Endometrial microvascular endothelial cells (primary cell): Measurements from ENCODE around the gene C21orf58. TPM values are rescaled to one million over a fixed set of nuclear protein-coding genes. Genes with fewer than 3 reads are reported as not detected.

Experiments used
- in situ Hi-C: cut with HindIII; loops from 2 replicates; pipeline ENCODE4 v1.10.0; 2017; ENCODE audit warnings: low sequenced_read_pairs, low pct_unique_long_range_greater_than_20kb; ENCODE audit errors: inconsistent ontology term
- total RNA-seq: library from RNA; depleted of rRNA; stranded (reverse); fragments of >200 nt; gene quantifications from one replicate; pipeline ENCODE4 v1.2.3, GENCODE V29; 2015; ENCODE audit errors: inconsistent ontology term

The C21orf58 gene
- total RNA-seq, 1 donor from 2014 or later, result 6.7 TPM

DNA sequence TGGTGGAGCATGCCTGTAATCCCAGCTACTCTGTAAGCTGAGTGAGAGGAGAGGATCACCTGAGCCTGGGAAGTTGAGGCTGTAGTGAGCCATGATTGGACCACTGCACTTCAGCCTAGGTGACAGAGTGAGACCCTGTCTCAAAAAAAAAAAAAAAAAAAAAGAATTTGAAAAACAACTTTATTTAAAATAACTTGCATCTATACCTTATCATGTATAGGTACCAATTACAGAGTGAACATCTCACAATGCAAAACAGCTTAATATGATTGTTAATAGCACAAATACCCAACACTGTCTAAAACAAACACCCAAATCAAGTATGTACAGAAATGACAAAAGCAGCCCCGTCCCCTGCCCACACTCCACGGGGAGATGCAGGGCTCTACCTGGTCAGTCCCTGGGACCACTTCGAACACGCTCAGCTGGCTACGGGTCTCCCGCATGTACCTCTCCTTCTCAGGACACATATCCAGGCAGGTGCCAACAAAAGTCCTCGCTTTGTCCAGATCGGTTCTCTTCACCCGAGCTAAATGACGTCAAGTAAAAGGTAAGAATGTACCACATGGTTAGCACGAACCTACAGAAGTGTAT is 48.8 kb downstream of the C21orf58 start:
- in situ Hi-C loops, result no loop called here

DNA sequence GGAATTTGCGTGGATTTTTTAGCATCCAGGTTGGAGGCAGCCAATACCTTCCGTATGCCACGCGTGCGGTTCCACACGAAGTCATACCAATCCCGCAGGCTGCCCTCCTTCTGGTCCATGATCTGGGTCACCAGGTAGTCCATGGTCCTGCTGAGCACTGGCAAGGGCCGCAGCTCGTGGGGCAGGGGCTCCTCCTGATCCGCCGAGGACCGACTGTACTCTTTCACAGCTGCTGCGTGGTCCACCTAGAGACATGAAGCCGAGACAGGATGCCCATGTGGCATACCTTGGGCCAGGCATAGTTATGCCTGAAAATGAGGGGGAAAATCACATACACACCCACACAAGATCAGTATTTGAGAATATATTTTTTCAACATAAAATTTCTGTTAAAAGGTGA is 50.3 kb downstream of the C21orf58 start:
- in situ Hi-C loops, result no loop called here

DNA sequence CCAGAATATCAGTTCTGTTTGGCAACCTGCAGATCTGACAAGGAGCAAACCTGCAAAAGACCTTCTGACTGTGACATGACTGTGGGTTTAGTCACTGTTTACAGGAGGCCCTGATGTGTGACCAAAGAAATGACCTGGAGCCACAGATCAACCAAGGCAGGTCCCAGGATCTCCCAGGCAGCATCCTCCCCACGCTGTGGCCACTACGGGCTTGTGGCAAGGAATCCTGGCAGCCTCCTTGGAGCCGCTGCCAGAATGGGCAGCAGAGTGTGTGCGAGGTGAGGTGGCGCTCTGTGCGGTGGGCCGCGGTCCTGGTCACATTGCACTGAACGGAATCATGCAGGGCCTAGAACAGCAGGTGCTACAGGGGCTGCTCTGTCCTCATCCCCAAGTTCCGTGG is 54.2 kb downstream of the C21orf58 start:
- in situ Hi-C loops, result no loop called here

DNA sequence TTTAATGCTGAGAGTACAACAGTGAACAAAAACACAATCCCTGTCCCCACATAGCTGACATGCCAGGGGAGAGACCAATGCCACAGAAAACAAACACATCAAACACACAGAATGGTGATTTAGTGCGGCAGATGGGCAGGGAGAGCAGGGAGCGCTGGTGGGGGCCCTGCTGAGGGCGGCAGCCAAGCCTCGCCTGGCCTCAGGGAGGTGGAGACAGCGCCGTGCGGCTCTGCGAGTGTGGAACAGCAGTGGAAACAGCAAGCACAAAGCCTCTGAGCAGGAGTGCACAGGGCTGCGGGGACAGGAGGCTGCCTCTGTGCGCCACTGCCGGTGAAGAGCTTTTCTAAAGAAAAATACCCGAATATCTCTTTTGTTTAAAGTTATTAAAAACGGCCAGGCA is 55.3 kb downstream of the C21orf58 start:
- in situ Hi-C loops, result no loop called here

DNA sequence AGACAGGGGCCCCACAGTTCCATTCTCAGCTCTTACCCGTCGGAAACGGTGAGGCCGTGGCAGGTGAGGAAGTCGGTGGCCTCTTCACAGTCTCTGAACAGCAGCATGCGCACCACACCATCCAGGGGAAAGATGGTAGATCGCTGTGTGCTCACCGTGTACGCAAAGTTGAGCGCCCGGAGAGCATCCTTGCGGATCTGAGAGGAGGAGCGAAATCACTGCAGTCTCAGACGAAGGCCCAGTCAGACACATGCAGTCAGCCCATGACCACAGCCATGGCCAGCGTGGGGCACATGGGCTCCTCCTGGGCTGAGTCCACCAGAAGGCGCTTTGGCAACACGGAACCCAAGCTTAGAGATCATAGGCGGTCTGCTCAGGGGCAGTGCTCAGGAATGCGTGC is 56.7 kb downstream of the C21orf58 start:
- in situ Hi-C loops, result no loop called here

DNA sequence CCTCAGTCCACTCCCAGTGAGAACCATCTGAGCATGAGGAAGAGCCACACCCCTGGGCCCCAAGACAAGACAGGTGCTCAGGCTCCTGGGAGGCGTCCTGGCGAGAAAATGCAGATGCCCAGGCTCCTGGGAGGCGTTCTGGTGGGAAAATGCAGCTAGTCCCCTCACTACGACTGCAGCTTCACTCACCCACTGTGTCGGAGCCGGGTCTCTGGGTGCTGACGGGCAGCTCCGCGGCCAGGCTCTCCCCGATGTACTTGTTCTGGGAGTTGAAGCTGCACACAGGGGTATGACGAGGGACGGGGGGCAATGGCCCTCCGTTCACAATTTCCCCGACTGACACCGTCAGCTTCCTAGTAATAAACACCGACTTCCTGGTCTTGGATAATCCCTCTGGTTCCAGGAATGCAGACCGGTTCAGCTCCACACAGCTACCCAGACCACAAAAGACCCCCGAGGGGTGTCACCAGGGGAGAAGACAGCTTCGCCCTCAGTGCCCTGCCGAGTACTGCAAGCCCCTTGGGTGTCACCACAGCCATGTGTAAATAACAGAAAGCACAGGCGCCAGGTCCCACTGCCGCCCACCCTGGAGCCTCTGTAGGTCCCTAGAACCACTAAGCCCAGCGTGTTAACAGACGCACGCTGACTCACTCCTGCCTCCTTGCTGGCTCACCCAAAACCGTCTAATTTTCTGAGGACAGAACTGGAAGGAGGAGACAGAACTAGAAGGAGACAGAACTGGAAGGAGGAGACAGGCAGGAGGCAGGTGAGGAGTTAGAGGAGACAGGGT is 57.7 kb downstream of the C21orf58 start:
- in situ Hi-C loops, result no loop called here

DNA sequence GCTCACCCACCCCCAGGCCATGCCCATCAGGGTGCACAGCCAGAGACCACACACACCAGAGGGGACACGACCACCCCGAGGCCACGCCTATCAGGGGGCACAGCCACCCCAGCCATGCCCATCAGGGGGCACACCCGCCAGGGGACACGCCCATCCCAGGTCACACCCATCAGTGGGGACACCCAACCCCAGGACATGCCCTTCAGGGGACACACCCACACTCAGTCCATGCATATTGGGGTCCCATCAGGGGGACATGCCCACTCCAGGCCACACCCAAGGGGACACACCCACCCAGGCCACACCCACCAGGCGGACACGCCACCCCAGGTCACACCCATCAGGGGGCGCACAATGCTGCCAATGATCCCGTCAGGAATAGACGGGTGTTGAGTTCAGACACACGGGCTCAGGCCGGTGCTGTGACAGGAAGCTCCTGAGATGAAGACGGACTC is 59.0 kb downstream of the C21orf58 start:
- in situ Hi-C loops, result no loop called here

DNA sequence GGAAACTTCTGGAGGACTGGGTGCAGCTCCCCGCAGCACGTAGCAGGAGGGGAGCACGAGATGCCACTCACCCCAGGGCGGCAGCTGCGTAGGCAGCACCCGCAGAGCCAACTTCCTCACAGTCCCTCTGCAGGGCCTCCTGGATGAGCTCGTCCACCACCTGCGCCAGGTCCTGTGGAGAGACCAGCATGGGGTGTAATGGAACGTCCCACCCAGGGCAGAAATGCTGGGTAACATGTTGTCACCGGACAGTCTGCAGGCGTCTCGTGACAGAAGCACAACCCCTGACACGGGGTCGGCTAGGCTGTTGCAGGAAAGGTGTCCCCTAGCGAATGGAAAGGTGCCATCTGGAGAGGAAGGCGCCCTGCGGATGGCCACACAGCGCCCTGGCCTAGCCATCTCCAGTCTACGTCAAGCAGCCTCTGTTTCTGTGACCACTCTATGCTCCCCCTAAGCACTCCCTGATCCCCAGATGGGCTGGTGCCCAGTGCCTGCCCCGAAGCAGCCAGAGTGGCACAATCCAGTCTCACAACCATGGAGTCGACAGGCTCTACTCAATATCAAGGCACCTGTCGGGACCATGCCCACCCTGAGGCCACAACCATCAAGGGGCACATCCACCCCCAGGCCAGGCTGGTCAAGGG is 59.5 kb downstream of the C21orf58 start:
- in situ Hi-C loops, result no loop called here

DNA sequence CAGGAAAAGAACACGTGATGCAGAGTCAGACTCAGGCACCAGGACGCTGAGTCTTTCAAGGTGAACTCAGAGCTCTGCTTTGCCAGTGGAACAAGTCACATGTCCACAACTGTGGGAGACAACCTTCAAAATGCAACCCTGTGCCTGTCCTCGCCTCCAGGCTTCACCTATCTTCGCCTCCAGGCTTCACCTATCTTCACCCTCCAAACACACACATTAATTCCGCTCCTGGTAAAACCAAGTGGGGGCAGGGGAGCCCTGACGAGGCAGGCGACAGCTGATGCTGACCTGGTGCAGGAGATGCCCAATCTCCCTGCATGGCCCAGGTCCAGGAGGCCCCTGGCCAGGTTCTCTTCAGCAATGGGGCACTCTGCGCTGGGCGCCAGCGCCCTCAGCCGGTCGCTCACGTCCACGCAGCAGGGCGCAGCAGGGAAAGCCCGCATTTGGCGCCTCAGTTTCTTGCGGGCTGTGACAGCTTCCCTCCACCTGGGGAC is 67.1 kb downstream of the C21orf58 start:
- in situ Hi-C loops, result no loop called here

DNA sequence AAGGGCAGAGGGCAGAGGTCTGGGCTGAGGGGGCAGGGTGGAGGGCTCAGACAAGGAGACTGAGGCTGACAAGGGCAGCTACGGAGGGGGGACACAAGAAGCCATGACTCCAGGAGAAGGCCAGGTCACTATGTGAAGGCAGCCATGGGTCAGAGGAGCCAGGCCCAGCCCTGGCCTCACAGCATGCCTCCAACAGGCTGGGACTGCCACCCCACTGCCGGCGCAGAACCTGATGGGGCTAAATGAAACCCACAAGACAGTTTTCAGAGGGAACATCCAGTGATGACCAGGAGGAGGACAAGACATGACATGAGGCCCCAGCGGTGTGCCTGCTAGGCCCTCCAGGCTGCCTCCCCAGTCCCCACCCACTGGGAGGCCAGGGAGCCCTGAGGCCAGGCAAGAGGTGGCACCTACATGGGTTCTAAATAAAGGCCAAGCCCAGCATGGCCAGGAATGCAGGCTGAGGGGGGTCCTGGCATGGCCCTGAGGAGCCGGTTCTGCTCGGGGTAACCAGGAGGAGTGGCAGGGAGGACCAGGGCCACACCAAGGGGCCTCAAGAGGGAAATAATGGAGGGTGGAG is 67.8 kb downstream of the C21orf58 start:
- in situ Hi-C loops, result no loop called here

DNA sequence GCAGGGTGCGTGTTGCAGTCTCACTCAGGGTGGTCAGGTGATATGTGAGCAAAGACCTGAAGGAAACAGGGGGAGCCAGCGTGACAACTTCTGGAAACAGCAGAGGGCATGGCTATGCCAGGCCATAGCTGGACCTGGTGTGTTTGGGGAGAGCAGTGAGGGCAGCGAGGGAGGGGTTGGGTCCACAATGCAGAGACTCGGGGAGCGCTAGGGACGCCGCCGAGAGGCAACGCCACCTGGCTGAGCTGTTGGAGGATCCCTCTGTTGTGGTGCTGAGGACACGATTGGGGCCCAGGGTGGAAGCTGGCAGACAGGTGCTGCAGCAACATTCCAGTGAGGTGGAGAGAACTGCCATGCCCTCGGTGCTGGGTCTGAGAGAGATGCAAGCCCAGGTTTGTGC is 68.5 kb downstream of the C21orf58 start:
- in situ Hi-C loops, result no loop called here

DNA sequence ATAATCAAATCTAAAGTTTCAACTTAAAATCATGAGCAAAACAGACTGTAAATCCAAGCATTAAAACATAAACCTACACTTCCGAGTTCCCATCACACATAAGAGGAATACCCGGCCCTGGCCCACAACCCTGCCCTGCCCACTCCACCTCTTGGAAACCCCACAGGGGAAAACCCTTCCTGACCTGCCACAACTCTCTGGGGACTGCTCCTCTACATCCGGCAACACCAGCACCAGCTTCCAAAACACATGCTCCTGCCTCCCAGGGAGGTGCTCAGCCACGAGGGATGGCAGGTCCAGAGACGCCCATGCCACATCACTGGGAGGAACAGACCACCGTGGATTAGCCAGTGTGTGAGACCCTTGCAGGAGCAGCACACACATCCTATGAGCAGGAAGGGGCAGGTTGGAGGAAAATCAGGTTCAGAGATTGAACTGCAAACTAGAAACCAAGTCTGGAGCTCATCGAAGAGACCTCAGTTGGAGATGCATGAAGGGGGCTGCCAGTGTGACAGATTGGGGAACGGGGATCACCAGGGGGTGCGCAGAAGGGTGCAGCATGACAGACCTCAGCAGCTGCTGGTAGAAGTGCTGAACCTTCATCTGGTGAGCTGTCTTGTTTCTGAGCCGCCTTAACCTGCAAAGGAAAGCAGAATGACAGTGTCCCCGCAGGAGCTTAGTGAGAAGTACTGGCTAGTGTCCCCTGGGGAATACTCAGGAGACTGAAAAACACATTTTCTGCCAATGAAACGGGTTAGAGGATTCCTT is 69.3 kb downstream of the C21orf58 start:
- in situ Hi-C loops, result no loop called here

DNA sequence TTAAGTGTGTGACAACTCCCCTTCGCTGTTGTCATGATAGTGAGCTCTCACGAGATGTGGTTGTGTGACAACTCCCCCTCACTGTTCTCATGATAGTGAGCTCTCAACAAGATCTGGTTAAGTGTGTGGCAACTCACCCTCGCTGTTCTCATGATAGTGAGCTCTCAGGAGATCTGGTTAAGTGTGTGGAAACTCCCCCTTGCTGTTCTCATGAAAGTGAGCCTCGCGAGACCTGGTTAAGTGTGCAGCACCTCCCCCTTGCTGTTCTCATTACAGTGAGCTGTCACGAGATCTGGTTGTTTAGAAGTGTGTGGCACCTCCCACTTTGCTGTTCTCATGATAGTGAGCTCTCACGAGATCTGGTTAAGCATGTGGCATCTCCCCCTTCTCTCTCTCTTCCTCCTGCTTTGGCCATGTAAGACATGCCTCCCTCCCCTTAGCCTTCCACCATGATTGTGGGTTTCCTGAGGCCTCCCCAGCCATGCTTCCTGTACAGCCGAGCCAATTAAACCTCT is 70.0 kb downstream of the C21orf58 start:
- in situ Hi-C loops, result no loop called here

DNA sequence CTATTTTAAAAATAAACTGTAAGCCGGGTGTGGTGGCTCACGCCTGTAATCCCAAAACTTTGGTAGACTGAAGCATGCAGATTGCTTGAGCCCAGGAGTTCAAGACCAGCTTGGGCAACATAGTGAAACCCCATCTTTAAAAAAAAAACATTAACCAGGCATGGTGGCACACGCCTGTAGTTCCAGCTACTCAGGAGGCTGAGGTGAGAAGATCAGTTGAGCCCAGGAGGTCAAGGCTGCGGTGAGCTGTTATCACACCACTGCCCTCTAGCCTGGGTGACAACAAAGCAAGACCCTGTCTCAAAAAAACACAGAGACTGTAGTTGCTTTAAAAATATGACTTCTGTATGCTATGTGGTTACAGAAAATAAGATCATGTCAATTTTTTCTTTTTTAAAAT is 70.8 kb downstream of the C21orf58 start:
- in situ Hi-C loops, result no loop called here

Other genes with a start within 250 kb of the C21orf58 start
- gene COL6A2, start 225.8 kb downstream of the C21orf58 start, total RNA-seq, result 11.2 TPM
- gene FTCD, start 168.3 kb downstream of the C21orf58 start, total RNA-seq, result not detected
- gene SPATC1L, start 139.4 kb downstream of the C21orf58 start, total RNA-seq, result 24.8 TPM
- gene LSS, start 95.1 kb downstream of the C21orf58 start, total RNA-seq, result 57.2 TPM
- gene MCM3AP, start 38.3 kb downstream of the C21orf58 start, total RNA-seq, result 57.1 TPM
- gene YBEY, start 37.5 kb downstream of the C21orf58 start, total RNA-seq, result 9.0 TPM
- 17.8 TPM for gene PCNT, start 286 bp upstream of the C21orf58 start, total RNA-seq
- gene DIP2A, start 135.0 kb upstream of the C21orf58 start, total RNA-seq, result 28.9 TPM